Thyroid gland (tissue), 4 donors: ENCODE measurements around the gene PPP3CA. TPM values are rescaled to one million over a fixed set of nuclear protein-coding genes. Genes with fewer than 3 reads are reported as not detected.

Experiments
- DNase-seq, 2 donors: peaks; one replicate each; pipeline ENCODE4 v3.0.0-alpha.2; 2019
- H3K27ac ChIP-seq, 3 donors: fragments of 200-600 bp; sonication (generic); 1 replicate in 2 of 3; 2 replicates in 1 of 3; pipeline ENCODE4 v1.5.1; 2016 to 2019; ENCODE audit warnings: mild to moderate bottlenecking in 1 of 3, moderate library complexity in 1 of 3
- H3K27me3 ChIP-seq: fragments of 200-600 bp; sonication (generic); one replicate; pipeline ENCODE4 v1.5.1; 2019
- H3K36me3 ChIP-seq, 2 donors: fragments of 200-600 bp; sonication (generic); one replicate each; pipeline ENCODE4 v1.5.1; 2016 to 2019
- H3K4me1 ChIP-seq, 2 donors: fragments of 200-600 bp; sonication (generic); one replicate each; pipeline ENCODE4 v1.5.1; 2017 to 2019
- H3K4me3 ChIP-seq, 3 donors: fragments of 200-600 bp; sonication (generic); replicated peaks in 1 of 3; 1 replicate in 2 of 3; 2 replicates in 1 of 3; pipeline ENCODE4 v1.5.1; 2016; ENCODE audit warnings: mild to moderate bottlenecking in 1 of 3
- H3K9me3 ChIP-seq: fragments of 200-600 bp; sonication (generic); one replicate; pipeline ENCODE4 v1.5.1; 2017
- CTCF ChIP-seq, 6 experiments: fragments of 200-600 bp in 3 of 6; fragments of 450-650 bp in 3 of 6; sonication (generic) in 3 of 6; IDR thresholded peaks; one replicate each; pipeline ENCODE4 v1.5.1; 2016 to 2019; ENCODE audit warnings: antibody characterized with exemption in 6 of 6, mild to moderate bottlenecking in 2 of 6, inconsistent platforms in 1 of 6, moderate library complexity in 1 of 6
- POLR2A ChIP-seq, 2 donors: fragments of 450-650 bp; IDR thresholded peaks; one replicate each; pipeline ENCODE4 v1.6.1; 2017; ENCODE audit warnings: antibody characterized with exemption in 2 of 2, mild to moderate bottlenecking in 2 of 2, moderate library complexity in 1 of 2
- WGBS, 2 donors: methylation state at CpG; one replicate each; pipeline ENCODE4 v1.1.5; 2017; 5-methylcytosine and 5-hydroxymethylcytosine counted together
- intact Hi-C: fragments of 100-400 bp; cut with DNase I; formaldehyde crosslinking; loops from one replicate; pipeline ENCODE4 v1.15.1; 2023
- total RNA-seq, 4 donors: library from RNA; depleted of rRNA; stranded (reverse); fragments of >200 nt; gene quantifications; one replicate each; pipeline ENCODE4 v1.2.3, GENCODE V29; 2016

Gene PPP3CA
- total RNA-seq, 4 donors from 2014 or later: 31.6 to 45.8 (median 34.4) TPM

- Histone ChIP-seq H3K27me3 (no peaks in the 10 kb centered on the region), H3K27ac (no peak overlapping the region), H3K9me3 (no peaks in the 10 kb centered on the region), H3K4me1 (peaks cover 7 to 45% of the 10 kb centered on the region in 2 donors), H3K4me3 (no peak overlapping the region), H3K36me3 (no peaks in the 10 kb centered on the region)
- intact Hi-C loops: no loop called here
- DNase-seq: no peak
- TF ChIP-seq CTCF (IDR thresholded peaks at IDR 0.05) (no peak), POLR2A (IDR thresholded peaks at IDR 0.05) (no peak)
- 72 to 74% methylated on average over 2 of the region's 2 CpGs for WGBS, 2 donors
Measured at GRCh38 chr4:101287324-101287723, 60.0 kb downstream of the PPP3CA start.

GRCh38 chr4:101286663-101287062 lies 60.7 kb downstream of the PPP3CA start:
- no peak for DNase-seq
- WGBS, 2 donors: 94 to 98% methylated on average over 1 of the region's 1 CpG
- Histone ChIP-seq H3K36me3 (no peaks in the 10 kb centered on the region), H3K27me3 (no peaks in the 10 kb centered on the region), H3K27ac (no peak overlapping the region), H3K4me1 (peaks cover 7 to 45% of the 10 kb centered on the region in 2 donors), H3K4me3 (no peak overlapping the region), H3K9me3 (no peaks in the 10 kb centered on the region)
- TF ChIP-seq POLR2A (IDR thresholded peaks at IDR 0.05) (no peak), CTCF (IDR thresholded peaks at IDR 0.05) (no peak)
- intact Hi-C loops: no loop called here

GRCh38 chr4:101285985-101286384 lies 61.3 kb downstream of the PPP3CA start:
- Histone ChIP-seq H3K9me3 (no peaks in the 10 kb centered on the region), H3K27ac (no peak overlapping the region), H3K27me3 (no peaks in the 10 kb centered on the region), H3K4me3 (no peak overlapping the region), H3K4me1 (peaks cover 6 to 43% of the 10 kb centered on the region in 2 donors), H3K36me3 (no peaks in the 10 kb centered on the region)
- intact Hi-C loops: no loop called here
- no peak for DNase-seq
- 94 to 96% methylated on average over 4 of the region's 4 CpGs for WGBS, 2 donors
- no peak for TF ChIP-seq POLR2A (IDR thresholded peaks at IDR 0.05)
- TF ChIP-seq CTCF (IDR thresholded peaks at IDR 0.05): no peak

- Histone ChIP-seq H3K9me3 (no peaks in the 10 kb centered on the region), H3K27me3 (no peaks in the 10 kb centered on the region), H3K4me1 (peaks cover 0 to 41% of the 10 kb centered on the region in 2 donors), H3K4me3 (no peak overlapping the region), H3K27ac (no peak overlapping the region), H3K36me3 (no peaks in the 10 kb centered on the region)
- no peak for DNase-seq
- no peak for TF ChIP-seq POLR2A (IDR thresholded peaks at IDR 0.05)
- TF ChIP-seq CTCF (IDR thresholded peaks at IDR 0.05): no peak
- intact Hi-C loops: no loop called here
- 19 to 36% methylated on average over 1 of the region's 1 CpG for WGBS, 2 donors
Measured at GRCh38 chr4:101284546-101284945, 62.8 kb downstream of the PPP3CA start.

GRCh38 chr4:101283434-101283833 lies 63.9 kb downstream of the PPP3CA start:
- no peak for DNase-seq
- Histone ChIP-seq H3K27me3 (no peaks in the 10 kb centered on the region), H3K4me3 (no peak overlapping the region), H3K4me1 (peaks cover 0 to 32% of the 10 kb centered on the region in 2 donors), H3K36me3 (no peaks in the 10 kb centered on the region), H3K27ac (no peak overlapping the region), H3K9me3 (no peaks in the 10 kb centered on the region)
- WGBS, 2 donors: 88 to 91% methylated on average over 2 of the region's 2 CpGs
- intact Hi-C loops: no loop called here
- TF ChIP-seq CTCF (IDR thresholded peaks at IDR 0.05) (no peak), POLR2A (IDR thresholded peaks at IDR 0.05) (no peak)
